Tibial nerve (tissue), 3 donors: ENCODE measurements around the gene CNN1.

Experiments
- CTCF ChIP-seq, 5 experiments: fragments of 200-600 bp in 3 of 5; fragments of 450-650 bp in 2 of 5; sonication (generic) in 3 of 5; IDR thresholded peaks; one replicate each; pipeline ENCODE4 v1.5.1; 2016 to 2019; ENCODE audit warnings: antibody characterized with exemption in 5 of 5, mild to moderate bottlenecking in 3 of 5, moderate library complexity in 2 of 5
- POLR2A ChIP-seq, 2 donors: fragments of 450-650 bp; IDR thresholded peaks; one replicate each; pipeline ENCODE4 v1.6.1; 2017; ENCODE audit warnings: antibody characterized with exemption in 2 of 2, mild to moderate bottlenecking in 2 of 2, moderate library complexity in 2 of 2

- no peak for TF ChIP-seq CTCF (IDR thresholded peaks at IDR 0.05)
- TF ChIP-seq POLR2A (IDR thresholded peaks at IDR 0.05): no peak
These were observed 39.4 kb upstream of the CNN1 start for GRCh38 chr19:11499220-11499726.
